CD4-positive, alpha-beta T cell treated with Interleukin-2 at 100 ng/mL for 4 hours (primary cell): ENCODE measurements around the gene DNAI4.
"Not testable (repeated sequence)": the region's sequence is repeated elsewhere in the genome, so short reads cannot be mapped to it uniquely, and the experiment has no call there.

Source experiments
- DNase-seq: peaks from one replicate; pipeline ENCODE4 v3.0.0-alpha.2; 2020; ENCODE audit warnings: low spot score

DNAI4 gene

GRCh38 chr1:66924756-66925557 is at the start of gene DNAI4, which contains the start of gene MIER1:
DNAI4 (minus strand) TSS chr1:66924856; CDS start chr1:66924831, 25 bp downstream.
MIER1 (plus strand) TSS chr1:66924990; CDS start chr1:66925029, 39 bp downstream.
- peak; percentile 97 for DNase-seq

- DNase-seq = no peak
These were observed 43.9 kb upstream of the DNAI4 start for GRCh38 chr1:66968574-66968973.

GRCh38 chr1:66966188-66966873 is 41.7 kb upstream of the DNAI4 start:
- not testable (repeated sequence) for DNase-seq

GRCh38 chr1:66957938-66958337 is 33.3 kb upstream of the DNAI4 start:
- no peak for DNase-seq

GRCh38 chr1:66954208-66954607 is 29.6 kb upstream of the DNAI4 start:
- DNase-seq = no peak

GRCh38 chr1:66951513-66951912 is 26.9 kb upstream of the DNAI4 start:
- no peak for DNase-seq

GRCh38 chr1:66947267-66947666 is 22.6 kb upstream of the DNAI4 start:
- no peak for DNase-seq

- no peak for DNase-seq
These were observed 20.7 kb upstream of the DNAI4 start for GRCh38 chr1:66945316-66945715.

GRCh38 chr1:66944330-66945274 is 19.9 kb upstream of the DNAI4 start:
- DNase-seq = no peak

GRCh38 chr1:66943361-66943969 is 18.8 kb upstream of the DNAI4 start:
- no peak for DNase-seq

- DNase-seq = no peak
These were observed 16.3 kb upstream of the DNAI4 start for GRCh38 chr1:66940981-66941380.

- no peak for DNase-seq
These were observed 14.0 kb upstream of the DNAI4 start for GRCh38 chr1:66938613-66939012.

- DNase-seq = no peak
These were observed 13.0 kb upstream of the DNAI4 start for GRCh38 chr1:66937529-66938234.

GRCh38 chr1:66933887-66934700 is 9.4 kb upstream of the DNAI4 start:
- no peak for DNase-seq

- DNase-seq = no peak
These were observed 7.6 kb upstream of the DNAI4 start for GRCh38 chr1:66932291-66932690.

GRCh38 chr1:66931590-66931989 is 6.9 kb upstream of the DNAI4 start:
- DNase-seq = peak; percentile 25

GRCh38 chr1:66930823-66931174 is 6.1 kb upstream of the DNAI4 start:
- no peak for DNase-seq

- peak; percentile 93 for DNase-seq
These were observed 5.6 kb upstream of the DNAI4 start for GRCh38 chr1:66929999-66930822.

- no peak for DNase-seq
These were observed 5.0 kb upstream of the DNAI4 start for GRCh38 chr1:66929691-66929998.
